HG03378 (cell line): Measurements from ENCODE around the gene FXYD6.

Experiments used
- ATAC-seq: cut with Tn5 transposase; IDR thresholded peaks from one replicate; pipeline ENCODE4 v1.9.1; 2021; ENCODE audit warnings: mild to moderate bottlenecking, moderate library complexity; ENCODE audit not compliant: unreplicated experiment

FXYD6 gene

DNA sequence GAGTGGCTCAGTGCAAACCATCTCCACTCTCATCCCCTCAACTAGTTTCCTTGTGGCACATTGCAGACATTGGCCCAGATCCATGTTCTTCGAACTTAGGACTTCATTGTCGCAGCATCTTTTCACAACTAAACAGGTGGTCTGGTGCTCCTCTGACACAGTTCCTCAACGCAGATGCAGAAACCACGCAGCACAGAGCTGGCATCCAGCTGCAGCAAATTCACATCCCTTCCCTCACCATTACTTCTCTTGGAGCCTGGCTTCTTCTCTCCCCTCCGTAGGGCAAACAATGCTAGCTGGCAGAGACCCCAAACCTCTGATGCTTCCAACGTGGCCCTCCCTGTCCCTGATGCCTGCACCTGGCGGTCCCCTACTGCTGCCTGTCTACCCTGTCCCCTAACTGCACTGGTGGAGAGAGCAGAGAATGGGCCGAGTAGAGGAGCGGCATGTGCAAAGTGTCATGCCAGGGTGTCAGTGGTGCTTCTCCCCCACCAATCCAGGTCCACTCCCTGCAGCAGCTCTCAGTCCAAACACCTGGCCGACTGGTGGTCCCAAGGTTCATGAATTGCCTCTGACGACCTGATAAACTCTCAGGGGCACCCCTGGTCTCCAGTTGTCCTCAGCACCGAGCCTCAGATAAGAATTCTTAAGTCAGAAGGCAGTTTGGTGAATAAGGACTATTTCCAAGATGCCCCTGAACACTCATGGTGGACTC is 34.6 kb upstream of the FXYD6 start:
- ATAC-seq = no peak

DNA sequence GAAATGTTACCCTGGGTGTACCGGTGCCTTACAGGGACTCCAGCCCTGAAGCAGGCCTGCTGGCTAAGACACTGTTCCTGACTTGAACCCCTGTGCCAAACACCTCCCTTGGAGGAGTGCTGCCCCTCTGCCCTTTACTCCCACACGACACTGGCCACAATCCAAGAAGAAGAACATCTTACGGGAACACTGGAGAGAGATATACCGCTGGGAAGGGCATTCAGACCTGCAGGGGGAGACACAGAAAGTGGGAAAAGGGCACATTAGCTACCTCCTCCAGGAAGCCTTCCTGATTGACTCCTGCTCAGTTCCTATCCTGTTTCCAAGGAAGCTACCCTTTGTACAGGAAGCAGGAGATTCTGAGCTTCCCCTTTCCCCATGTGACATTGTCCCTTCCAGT is 34.1 kb upstream of the FXYD6 start:
- ATAC-seq = no peak

DNA sequence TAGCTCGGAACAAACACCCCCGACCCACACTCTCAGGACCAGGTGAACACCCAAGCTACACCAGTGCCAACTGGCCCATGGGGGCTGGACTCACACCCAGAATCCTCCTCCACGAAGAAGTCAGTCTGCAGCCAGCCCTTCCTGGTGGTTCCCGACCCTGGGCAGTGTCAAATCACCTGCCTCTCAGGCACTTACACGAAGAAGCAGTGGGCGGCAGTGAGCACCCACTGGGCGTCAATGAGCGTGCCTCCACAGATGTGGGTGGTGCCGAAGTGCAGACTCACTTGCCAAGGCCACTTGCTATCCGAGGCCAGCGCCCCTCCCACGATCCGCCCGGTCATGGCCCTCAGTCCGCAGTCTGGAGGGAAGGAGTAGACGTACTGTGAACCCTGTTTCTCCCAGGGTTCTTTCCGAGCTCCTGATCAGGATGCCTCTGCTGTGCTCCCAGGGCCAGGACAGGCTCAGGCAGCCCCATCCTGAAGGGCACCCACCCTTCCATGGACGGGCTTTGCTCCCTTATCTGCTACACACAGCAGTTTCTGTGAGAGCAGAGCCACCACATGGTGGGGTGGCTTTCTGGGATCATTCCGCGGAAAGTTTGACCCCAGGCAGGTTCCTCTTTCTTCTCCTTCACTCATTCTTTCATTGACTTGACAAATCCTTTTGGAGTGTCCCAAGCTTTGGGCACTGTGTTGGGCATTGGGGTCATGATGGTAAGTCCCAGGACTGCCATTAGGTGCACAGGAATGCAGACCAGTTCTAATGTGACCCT is 33.3 kb upstream of the FXYD6 start:
- no peak for ATAC-seq

DNA sequence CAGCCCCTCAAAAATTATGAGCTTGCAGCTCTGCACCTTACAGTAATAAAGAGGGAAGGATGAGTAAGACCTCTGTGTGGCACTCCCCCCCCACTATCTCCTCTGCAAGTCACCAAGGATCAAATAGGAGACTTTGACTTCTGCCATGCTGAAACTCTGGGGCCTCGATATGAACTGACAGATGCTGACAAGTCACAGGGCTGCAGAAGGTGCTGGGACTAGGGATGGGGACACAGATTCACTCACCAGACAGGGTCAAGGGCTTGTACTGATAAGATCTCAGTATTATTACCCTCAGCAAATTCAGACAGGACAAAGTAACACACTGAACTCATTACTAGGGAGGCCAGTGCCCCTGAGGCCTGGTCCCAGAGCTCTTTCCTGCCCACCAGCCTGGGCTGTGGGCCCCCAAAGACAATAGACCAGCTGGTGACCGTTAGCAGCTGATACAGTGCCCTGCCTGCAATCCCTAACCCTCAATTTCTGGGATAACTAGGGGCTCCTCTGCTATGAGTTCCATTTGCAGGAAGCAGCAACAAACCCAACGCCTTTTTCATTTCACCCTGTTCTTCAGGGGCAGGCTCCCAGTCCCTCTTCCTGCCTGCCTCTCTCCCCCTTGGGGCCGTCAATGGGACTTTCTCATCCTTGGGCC is 32.6 kb upstream of the FXYD6 start:
- no peak for ATAC-seq

DNA sequence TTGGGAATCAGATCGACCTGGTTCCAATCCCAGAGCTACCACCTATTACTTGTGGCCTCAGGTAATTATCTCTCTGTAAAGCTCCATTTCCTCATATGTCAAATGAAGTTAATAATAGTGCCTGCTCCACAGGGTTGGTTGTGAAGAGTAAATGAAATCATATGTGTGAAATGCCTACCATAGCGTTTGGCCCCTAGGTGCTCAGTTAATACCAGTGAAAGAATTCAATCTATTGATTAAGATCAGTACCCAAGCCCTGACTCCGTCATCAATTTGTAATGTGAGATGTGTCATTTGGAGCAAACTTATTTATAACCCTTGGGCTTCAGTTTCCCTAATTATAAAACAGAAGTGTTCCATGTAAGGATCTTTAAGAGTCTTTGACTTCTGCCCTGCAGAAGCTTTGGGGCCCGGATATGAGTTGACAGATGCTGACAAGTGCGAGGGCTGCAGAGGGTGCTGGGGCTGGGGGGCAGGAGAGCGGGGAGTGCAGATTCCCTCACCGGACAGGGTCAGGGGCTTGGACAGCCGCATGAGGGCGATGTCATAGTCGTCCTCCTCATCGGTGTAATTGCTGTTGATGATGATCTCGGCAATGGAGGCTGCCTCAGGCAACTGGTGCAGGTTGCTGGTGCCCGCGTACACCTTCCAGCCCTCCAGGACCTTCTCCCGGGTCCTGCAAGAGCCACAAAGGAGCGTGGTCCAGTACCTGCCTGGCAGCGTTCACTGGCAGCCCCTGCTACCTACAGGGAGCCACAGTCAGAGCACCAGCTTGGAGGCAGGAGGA is 31.8 kb upstream of the FXYD6 start:
- no peak for ATAC-seq

DNA sequence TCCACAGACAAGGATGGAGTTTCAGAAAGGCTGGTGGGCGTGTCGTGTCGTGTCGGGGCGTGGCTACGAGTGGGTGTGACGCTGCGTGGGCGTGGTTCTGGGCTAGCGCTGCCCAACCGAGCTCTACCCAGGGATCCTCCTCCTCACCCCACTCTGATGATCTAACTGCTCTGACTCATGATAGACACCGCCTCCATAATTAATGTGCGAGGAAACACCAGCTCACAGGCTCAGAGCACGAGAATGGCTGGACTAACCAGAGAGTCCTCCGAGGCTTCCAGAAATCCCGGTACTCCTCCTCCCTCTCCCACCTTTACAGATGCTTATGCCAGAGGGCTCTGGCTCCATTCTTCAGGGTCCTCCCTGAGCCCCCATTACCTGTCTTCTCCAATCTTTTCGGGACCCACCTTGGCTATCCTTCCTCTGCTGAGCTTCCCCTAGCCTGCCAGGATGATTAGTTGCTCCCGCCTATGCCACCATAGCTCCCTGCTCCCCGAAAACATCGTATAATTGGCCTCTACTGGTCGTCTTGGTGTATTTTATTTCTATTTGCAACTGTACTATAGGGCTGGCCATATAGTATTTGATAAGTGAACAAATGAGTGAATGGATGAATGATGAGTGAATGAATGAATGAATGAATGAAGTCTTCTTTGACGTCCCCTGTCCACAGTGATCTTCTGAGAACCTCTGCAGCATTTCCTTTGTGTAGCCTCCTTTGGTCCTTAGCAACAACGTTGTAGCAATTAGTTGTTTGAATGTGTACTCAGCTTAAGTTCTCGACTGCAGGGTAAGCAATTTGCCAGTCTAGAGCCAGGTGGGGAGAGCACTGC is 31.0 kb upstream of the FXYD6 start:
- ATAC-seq = no peak

DNA sequence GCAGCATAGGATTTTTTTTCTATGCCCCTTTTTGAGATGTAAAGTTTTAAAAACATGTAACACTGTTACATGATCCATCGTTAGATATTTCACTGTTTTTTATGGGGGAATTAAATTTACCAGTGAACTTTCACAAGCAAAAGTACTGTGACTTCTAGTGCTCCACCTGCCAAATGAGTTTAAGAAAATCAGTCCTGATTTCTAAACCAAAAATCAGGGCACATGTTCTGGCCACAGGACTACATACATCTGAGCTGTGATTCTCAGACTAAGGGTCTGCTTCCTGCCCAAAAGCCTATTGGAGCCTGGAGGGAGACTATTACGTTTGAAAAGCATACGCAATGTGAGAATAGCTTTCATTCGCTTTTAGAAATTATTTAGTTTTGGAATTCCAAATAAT is 30.3 kb upstream of the FXYD6 start:
- ATAC-seq = no peak

DNA sequence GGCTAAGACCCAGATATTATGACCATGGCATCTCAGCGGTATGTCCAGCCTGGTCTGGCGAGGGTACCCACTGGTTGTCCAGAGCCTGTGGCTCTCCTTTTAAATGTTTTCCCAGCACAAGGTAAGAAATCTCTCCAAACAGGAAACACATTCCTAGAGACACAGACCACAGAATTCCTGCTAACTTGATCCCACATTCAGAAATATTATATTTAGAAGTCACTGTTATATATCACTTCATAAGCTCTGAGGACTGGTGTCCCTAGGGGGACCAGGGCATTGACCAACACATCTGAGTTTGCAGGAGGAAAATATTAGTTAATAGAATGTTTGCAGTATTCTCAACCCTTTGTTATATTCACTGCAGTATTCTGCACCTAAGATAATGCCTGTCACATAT is 29.7 kb upstream of the FXYD6 start:
- no peak for ATAC-seq

DNA sequence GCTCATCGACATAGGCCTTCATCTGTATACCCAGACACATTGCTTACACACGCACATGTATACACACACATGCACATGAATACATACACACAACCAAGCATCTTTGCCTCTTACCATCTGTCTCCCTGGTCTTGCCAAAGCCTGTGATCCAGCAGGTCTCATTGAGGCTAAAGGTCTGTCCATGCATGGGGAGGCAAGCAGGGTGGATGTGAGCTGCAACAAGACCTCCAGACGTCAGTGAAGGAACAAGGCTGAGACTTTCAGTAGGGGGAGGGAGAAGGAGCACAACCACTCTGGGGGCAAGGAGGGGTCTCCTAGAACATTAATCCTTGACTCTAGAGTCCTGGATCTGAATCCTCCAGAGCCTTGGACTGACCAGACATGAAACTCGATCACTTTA is 29.1 kb upstream of the FXYD6 start:
- ATAC-seq = no peak

DNA sequence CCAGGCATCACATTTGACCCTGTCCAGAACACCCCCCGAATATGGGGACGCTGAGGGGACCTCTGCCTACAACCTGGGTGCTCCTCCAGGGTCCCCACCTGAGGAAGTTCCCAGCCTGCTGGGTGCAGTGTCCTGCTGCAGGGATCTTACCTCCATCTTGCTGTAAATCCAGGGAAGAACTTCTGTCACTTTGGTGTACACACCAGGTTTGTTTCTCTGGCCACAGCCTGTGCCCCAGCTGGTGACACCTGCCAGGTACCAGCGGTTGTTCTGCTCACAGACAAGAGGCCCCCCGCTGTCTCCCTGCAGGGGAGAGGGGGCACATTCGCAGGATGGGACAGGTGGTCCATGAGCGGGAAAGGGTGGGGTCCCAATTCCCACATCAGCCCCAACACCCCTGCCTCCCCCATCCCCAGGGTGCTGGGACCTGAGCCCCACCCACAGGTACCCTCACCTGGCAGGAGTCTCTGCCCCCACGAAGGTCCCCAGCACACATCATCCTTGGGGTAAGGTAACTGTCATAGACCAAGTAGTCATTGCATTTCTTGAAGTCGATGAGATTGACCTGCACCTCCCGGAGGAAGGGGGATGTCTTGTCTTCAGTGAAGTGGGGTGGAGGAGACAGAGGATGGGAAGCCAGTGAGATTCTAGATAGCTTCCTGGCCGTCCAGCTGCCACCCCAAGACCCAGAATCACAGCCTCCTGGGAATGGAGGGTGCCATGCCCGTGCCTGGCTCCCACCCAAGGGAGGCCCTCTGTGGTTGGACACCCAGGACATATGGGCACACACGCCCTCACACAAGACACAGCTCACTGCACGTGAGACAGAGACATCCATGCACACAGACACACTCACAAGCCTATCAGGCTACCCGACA is 27.3 kb upstream of the FXYD6 start:
- no peak for ATAC-seq

DNA sequence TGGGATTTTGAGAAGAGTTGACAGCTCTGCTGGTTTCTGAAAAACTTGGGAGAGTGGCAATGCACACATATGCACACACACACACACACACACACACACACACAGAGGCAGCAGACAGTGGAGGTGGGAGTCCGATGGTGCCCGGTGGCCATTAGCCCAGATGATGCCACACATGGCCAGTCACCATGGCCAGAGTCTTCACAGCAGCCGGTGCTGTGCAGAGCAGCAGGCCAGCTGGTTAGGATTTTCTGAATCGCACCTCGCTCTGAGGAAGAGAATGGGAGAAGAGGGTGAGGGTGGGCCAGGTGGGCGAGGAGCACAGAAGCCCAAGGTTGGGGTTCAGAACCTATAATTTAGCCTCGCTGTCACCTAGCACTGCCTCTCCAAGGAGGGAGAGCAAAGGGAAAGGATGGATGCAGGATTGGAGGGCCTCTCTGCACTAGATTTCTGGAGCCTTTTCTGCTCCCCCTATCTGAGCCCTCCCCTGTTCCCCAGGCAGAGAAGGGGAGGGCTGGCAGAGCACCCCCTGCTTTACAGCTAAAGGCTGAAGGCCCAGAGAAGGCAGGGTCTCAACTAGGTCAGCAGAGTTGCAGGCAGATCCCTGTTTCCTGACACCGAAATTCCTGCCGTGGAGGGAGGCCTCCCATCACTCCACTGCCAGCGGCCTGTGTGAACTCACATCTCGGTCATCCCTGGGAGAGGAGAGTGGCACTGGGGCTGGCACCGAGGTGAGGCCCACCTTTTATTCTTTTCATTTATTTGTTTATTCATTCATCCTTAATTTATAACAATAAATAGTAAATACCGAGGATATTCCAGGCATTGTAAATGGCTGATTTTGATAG is 25.8 kb upstream of the FXYD6 start:
- ATAC-seq = no peak

DNA sequence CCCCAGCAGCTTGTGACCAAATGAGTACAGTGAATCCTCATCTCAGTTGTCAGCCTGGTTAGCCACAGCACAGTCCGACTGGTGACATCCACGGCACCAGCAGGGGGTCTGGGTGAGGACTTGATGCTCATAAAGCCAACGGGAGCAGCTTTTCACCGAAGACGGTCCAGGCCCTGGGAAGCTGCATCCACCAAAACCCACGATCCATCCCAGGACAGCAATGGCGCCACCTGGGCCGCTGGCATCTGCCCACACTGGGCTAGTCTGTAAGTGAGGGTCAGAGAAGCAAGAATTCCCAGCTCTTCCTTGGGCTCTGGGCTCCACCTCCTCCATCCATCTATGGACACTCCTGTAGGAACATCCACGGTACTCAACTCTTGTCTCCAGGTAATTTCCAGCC is 25.1 kb upstream of the FXYD6 start:
- ATAC-seq = no peak

DNA sequence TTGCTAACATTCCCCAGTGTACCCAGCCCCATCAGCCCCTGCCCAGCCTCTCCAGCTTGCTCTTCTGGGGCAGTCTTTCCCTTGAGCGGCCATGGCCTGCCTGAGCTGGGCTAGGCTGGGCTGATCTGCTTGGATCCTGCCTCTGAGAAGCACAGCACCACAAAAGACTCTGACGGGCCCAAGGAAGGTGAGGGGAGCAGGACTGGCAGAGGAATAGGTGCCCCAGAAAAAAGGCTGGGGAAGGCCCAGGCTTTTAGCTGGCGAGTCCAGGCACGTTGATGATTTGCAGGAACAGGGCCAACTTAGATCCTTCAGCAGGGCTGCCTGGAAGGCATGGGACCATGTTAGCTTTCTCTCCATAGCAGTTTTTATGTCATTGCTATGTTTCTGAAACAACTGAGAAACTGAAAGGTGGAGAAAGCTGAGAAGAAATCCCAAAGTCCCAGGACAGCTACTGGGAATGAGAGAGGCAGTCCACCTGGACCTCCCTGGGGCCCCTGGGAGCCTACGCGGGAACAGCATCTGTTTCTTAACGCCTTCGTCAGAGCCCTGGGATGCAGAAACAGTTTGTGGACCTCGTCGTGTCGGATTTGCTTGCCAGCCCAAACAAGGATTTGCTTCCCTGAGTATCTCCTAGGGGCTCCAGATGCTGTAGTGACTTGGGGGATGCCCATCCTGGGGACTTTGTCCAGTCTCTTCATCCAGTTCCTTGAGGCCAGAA is 24.4 kb upstream of the FXYD6 start:
- no peak for ATAC-seq

DNA sequence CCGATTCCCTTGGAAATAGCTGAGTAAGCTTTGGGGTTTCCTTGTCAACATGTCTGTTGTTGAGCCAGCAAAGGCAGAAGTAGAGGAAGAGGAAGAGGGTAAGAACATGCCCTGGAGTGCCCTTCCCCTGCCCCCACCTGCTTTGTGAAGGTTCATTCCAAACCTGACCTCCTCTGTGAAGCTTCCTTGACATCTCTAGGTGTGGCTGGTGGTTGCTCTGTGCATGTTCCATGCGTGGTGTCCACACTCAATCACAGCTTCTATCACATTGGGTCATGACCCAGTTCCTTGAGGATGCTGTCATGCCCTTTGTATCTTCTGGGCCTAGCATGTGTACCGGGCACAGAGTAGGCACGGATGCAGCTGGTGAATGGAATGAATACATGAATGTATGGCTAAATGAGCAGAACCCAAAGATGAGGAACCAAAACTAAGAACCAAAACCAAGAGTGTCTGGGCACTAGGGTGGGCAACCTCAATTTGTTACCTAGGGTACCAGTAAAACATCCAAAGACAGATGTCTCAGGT is 23.7 kb upstream of the FXYD6 start:
- no peak for ATAC-seq

DNA sequence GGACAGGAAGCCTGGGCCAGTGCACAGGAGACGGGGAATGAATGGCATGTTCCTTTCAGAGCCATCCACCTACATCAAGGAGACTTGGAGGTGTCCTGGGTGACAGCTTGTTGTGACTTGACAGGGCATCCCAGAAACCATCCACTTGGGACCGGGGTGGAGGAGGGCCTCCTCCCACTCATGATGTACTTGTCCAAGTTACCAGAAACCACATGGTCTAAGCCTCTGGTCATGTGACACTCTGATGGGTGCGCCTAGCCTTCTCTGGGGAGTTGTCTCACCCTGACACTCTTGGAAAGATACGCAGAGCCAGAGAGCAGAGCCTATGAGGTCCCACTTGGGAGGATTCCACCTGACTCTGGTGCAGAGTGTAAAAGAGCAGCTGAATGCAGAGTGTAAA is 21.6 kb upstream of the FXYD6 start:
- ATAC-seq = no peak

DNA sequence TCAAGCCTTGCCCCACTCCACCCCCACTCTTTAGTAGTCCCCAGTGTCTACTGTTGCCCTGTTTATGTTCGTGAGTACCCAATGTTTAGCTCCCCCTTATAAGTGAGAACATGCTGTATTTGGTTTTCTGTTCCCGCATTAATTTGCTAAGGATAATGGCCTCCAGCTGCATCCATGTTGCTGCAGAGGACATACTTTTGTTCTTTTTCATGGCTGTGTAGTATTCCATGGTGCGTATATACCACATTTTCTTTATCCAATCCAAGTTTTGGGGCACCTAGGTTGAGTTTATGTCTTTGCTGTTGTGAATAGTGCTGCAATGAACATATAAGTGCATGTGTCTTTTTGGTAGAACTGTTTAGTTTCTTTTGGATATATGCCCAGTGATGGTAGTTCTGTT is 16.2 kb upstream of the FXYD6 start:
- no peak for ATAC-seq

DNA sequence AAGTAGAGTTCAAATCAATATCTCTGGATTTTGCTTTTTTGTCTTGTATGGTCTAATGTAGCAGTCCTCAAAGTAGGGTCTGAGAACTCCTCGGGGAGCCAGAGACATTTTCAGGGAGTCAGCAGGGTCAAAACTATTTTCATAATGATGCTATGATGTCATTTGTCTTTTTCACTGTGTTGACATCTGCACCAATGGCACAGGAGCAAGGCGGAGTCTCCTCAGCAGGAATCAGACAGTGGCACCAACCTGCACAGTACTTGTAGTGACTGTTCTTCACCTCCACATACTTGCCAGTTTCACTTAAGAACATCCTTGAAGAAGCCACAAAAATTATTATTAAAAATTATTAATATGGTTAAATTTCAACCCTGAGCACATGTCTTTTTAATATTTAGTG is 14.9 kb upstream of the FXYD6 start:
- no peak for ATAC-seq

DNA sequence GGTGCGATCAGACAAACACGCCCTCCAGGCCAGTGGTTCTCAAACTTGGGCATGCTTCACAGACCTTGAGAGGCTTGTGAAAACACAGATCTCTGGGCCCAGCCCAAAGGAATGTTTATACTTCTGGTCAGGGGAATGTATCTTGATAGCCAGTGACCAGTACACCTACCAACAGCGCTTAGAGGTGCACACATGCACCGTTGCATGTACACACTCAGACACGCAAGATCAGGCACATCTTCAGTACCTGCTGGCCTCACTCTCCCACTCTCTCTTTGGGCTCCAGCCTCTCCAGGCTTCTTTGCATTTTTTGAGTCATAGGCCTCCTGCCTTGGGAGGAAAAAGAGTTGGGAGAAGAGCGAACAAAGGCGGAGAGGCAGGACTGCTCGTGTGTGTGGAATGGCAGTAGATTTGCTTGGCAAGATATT is 11.7 kb upstream of the FXYD6 start:
- no peak for ATAC-seq
